ENCODE measurements around the gene COL21A1.

COL21A1 gene

GRCh38 chr6:56040223-56040622 is 207.2 kb downstream of the COL21A1 start:
- Histone ChIP-seq H3K79me2 (ENCODE audit: control insufficient read depth, insufficient read depth, low read length) (no peaks in the 10 kb centered on the region), H3K23ac (ENCODE audit: low read length) (no peak overlapping the region), H4K8ac (ENCODE audit: low read depth, low read length) (no peak overlapping the region), H3K36me3 (ENCODE audit: control insufficient read depth, insufficient read depth, low read length) (no peaks in the 10 kb centered on the region), H3K27me3 (ENCODE audit: insufficient read depth, low read length, poor library complexity) (no peaks in the 10 kb centered on the region), H2AK5ac (ENCODE audit: low read length) (no peak overlapping the region), H3K27ac (ENCODE audit: low read depth, low read length) (no peak overlapping the region), H3K4me1 (ENCODE audit: control insufficient read depth, low read depth, low read length) (no peaks in the 10 kb centered on the region), H2BK15ac (replicated peaks; ENCODE audit: low read depth) (no peak overlapping the region), H4K5ac (ENCODE audit: low read length) (no peak overlapping the region), H2BK120ac (ENCODE audit: low read depth, low read length) (no peak overlapping the region), H3K18ac (ENCODE audit: low read length) (no peak overlapping the region), H3K56ac (ENCODE audit: low read length) (no peak overlapping the region), H3K4me2 (ENCODE audit: low read length) (no peak overlapping the region), H3K4me3 (ENCODE audit: low read length) (no peak overlapping the region), H3K9ac (ENCODE audit: low read length) (no peak overlapping the region), H3K4ac (ENCODE audit: low read depth, low read length) (no peak overlapping the region), H3K79me1 (ENCODE audit: low read length) (no peaks in the 10 kb centered on the region), H2BK5ac (ENCODE audit: low read length) (no peak overlapping the region)
- no peak for DNase-seq
- no CpG with 5 or more reads among the region's 2 CpGs for WGBS (ENCODE audit: extremely low coverage, insufficient coverage, low lambda C conversion rate)

GRCh38 chr6:56038764-56039163 is 208.6 kb downstream of the COL21A1 start:
- Histone ChIP-seq H3K56ac (ENCODE audit: low read length) (no peak overlapping the region), H4K8ac (ENCODE audit: low read depth, low read length) (no peak overlapping the region), H3K4me2 (ENCODE audit: low read length) (no peak overlapping the region), H3K36me3 (ENCODE audit: control insufficient read depth, insufficient read depth, low read length) (no peaks in the 10 kb centered on the region), H3K9ac (ENCODE audit: low read length) (no peak overlapping the region), H3K79me1 (ENCODE audit: low read length) (no peaks in the 10 kb centered on the region), H3K79me2 (ENCODE audit: control insufficient read depth, insufficient read depth, low read length) (no peaks in the 10 kb centered on the region), H2BK15ac (replicated peaks; ENCODE audit: low read depth) (no peak overlapping the region), H4K5ac (ENCODE audit: low read length) (no peak overlapping the region), H3K4ac (ENCODE audit: low read depth, low read length) (no peak overlapping the region), H3K4me3 (ENCODE audit: low read length) (no peak overlapping the region), H3K18ac (ENCODE audit: low read length) (no peak overlapping the region), H2AK5ac (ENCODE audit: low read length) (no peak overlapping the region), H3K23ac (ENCODE audit: low read length) (no peak overlapping the region), H3K27ac (ENCODE audit: low read depth, low read length) (no peak overlapping the region), H2BK5ac (ENCODE audit: low read length) (no peak overlapping the region), H2BK120ac (ENCODE audit: low read depth, low read length) (no peak overlapping the region), H3K4me1 (ENCODE audit: control insufficient read depth, low read depth, low read length) (no peaks in the 10 kb centered on the region), H3K27me3 (ENCODE audit: insufficient read depth, low read length, poor library complexity) (no peaks in the 10 kb centered on the region)
- WGBS (ENCODE audit: extremely low coverage, insufficient coverage, low lambda C conversion rate), result no CpG with 5 or more reads among the region's 6 CpGs
- no peak for DNase-seq

- no peak overlapping the region for H4K5ac ChIP-seq (ENCODE audit: low read length)
- H3K4me3 ChIP-seq (ENCODE audit: low read length), result no peak overlapping the region
- H3K9ac ChIP-seq (ENCODE audit: low read length), result no peak overlapping the region
- no peak overlapping the region for H4K8ac ChIP-seq (ENCODE audit: low read depth, low read length)
- H3K56ac ChIP-seq (ENCODE audit: low read length), result no peak overlapping the region
- no peak for DNase-seq
- H3K18ac ChIP-seq (ENCODE audit: low read length), result no peak overlapping the region
- no peak overlapping the region for H2AK5ac ChIP-seq (ENCODE audit: low read length)
- no peak overlapping the region for H3K27ac ChIP-seq (ENCODE audit: low read depth, low read length)
- no peaks in the 10 kb centered on the region for H3K4me1 ChIP-seq (ENCODE audit: control insufficient read depth, low read depth, low read length)
- no peaks in the 10 kb centered on the region for H3K36me3 ChIP-seq (ENCODE audit: control insufficient read depth, insufficient read depth, low read length)
- no peak overlapping the region for H3K4ac ChIP-seq (ENCODE audit: low read depth, low read length)
- WGBS (ENCODE audit: extremely low coverage, insufficient coverage, low lambda C conversion rate), result no CpG with 5 or more reads among the region's 1 CpG
- no peak overlapping the region for H2BK5ac ChIP-seq (ENCODE audit: low read length)
- H2BK120ac ChIP-seq (ENCODE audit: low read depth, low read length), result no peak overlapping the region
- no peak overlapping the region for H3K4me2 ChIP-seq (ENCODE audit: low read length)
- no peak overlapping the region for H2BK15ac ChIP-seq (replicated peaks; ENCODE audit: low read depth)
- H3K23ac ChIP-seq (ENCODE audit: low read length), result no peak overlapping the region
- H3K79me2 ChIP-seq (ENCODE audit: control insufficient read depth, insufficient read depth, low read length), result no peaks in the 10 kb centered on the region
- H3K27me3 ChIP-seq (ENCODE audit: insufficient read depth, low read length, poor library complexity), result no peaks in the 10 kb centered on the region
- H3K79me1 ChIP-seq (ENCODE audit: low read length), result no peaks in the 10 kb centered on the region
Measured at GRCh38 chr6:56037601-56038000, 209.8 kb downstream of the COL21A1 start.

- Histone ChIP-seq H3K27me3 (ENCODE audit: insufficient read depth, low read length, poor library complexity) (no peaks in the 10 kb centered on the region), H3K56ac (ENCODE audit: low read length) (no peak overlapping the region), H3K4me1 (ENCODE audit: control insufficient read depth, low read depth, low read length) (no peaks in the 10 kb centered on the region), H3K27ac (ENCODE audit: low read depth, low read length) (no peak overlapping the region), H2BK120ac (ENCODE audit: low read depth, low read length) (no peak overlapping the region), H2AK5ac (ENCODE audit: low read length) (no peak overlapping the region), H2BK15ac (replicated peaks; ENCODE audit: low read depth) (no peak overlapping the region), H3K4ac (ENCODE audit: low read depth, low read length) (no peak overlapping the region), H3K79me2 (ENCODE audit: control insufficient read depth, insufficient read depth, low read length) (no peaks in the 10 kb centered on the region), H4K8ac (ENCODE audit: low read depth, low read length) (no peak overlapping the region), H3K4me2 (ENCODE audit: low read length) (no peak overlapping the region), H3K36me3 (ENCODE audit: control insufficient read depth, insufficient read depth, low read length) (no peaks in the 10 kb centered on the region), H4K5ac (ENCODE audit: low read length) (no peak overlapping the region), H3K9ac (ENCODE audit: low read length) (no peak overlapping the region), H2BK5ac (ENCODE audit: low read length) (no peak overlapping the region), H3K79me1 (ENCODE audit: low read length) (no peaks in the 10 kb centered on the region), H3K4me3 (ENCODE audit: low read length) (no peak overlapping the region), H3K18ac (ENCODE audit: low read length) (no peak overlapping the region), H3K23ac (ENCODE audit: low read length) (no peak overlapping the region)
- WGBS (ENCODE audit: extremely low coverage, insufficient coverage, low lambda C conversion rate), result 100% methylated on average over 1 of the region's 1 CpG
- DNase-seq, result no peak
Measured at GRCh38 chr6:56036916-56037600, 210.3 kb downstream of the COL21A1 start.

- H4K8ac ChIP-seq (ENCODE audit: low read depth, low read length), result no peak overlapping the region
- no peak overlapping the region for H4K5ac ChIP-seq (ENCODE audit: low read length)
- H3K79me1 ChIP-seq (ENCODE audit: low read length), result no peaks in the 10 kb centered on the region
- H2BK5ac ChIP-seq (ENCODE audit: low read length), result no peak overlapping the region
- no CpG with 5 or more reads among the region's 2 CpGs for WGBS (ENCODE audit: extremely low coverage, insufficient coverage, low lambda C conversion rate)
- DNase-seq, result no peak
- no peaks in the 10 kb centered on the region for H3K4me1 ChIP-seq (ENCODE audit: control insufficient read depth, low read depth, low read length)
- H3K9ac ChIP-seq (ENCODE audit: low read length), result no peak overlapping the region
- H3K23ac ChIP-seq (ENCODE audit: low read length), result no peak overlapping the region
- no peaks in the 10 kb centered on the region for H3K36me3 ChIP-seq (ENCODE audit: control insufficient read depth, insufficient read depth, low read length)
- H2BK15ac ChIP-seq (replicated peaks; ENCODE audit: low read depth), result no peak overlapping the region
- no peaks in the 10 kb centered on the region for H3K27me3 ChIP-seq (ENCODE audit: insufficient read depth, low read length, poor library complexity)
- no peak overlapping the region for H3K4ac ChIP-seq (ENCODE audit: low read depth, low read length)
- H3K18ac ChIP-seq (ENCODE audit: low read length), result no peak overlapping the region
- no peak overlapping the region for H2AK5ac ChIP-seq (ENCODE audit: low read length)
- no peak overlapping the region for H3K27ac ChIP-seq (ENCODE audit: low read depth, low read length)
- no peak overlapping the region for H3K56ac ChIP-seq (ENCODE audit: low read length)
- H3K4me3 ChIP-seq (ENCODE audit: low read length), result no peak overlapping the region
- H2BK120ac ChIP-seq (ENCODE audit: low read depth, low read length), result no peak overlapping the region
- no peaks in the 10 kb centered on the region for H3K79me2 ChIP-seq (ENCODE audit: control insufficient read depth, insufficient read depth, low read length)
- no peak overlapping the region for H3K4me2 ChIP-seq (ENCODE audit: low read length)
Measured at GRCh38 chr6:56033401-56033800, 214.0 kb downstream of the COL21A1 start.

- H2BK5ac ChIP-seq (ENCODE audit: low read length), result no peak overlapping the region
- H3K4me3 ChIP-seq (ENCODE audit: low read length), result no peak overlapping the region
- H4K8ac ChIP-seq (ENCODE audit: low read depth, low read length), result no peak overlapping the region
- no peak for DNase-seq
- H2BK120ac ChIP-seq (ENCODE audit: low read depth, low read length), result no peak overlapping the region
- H3K9ac ChIP-seq (ENCODE audit: low read length), result no peak overlapping the region
- no peak overlapping the region for H3K56ac ChIP-seq (ENCODE audit: low read length)
- no peaks in the 10 kb centered on the region for H3K79me1 ChIP-seq (ENCODE audit: low read length)
- no peak overlapping the region for H2AK5ac ChIP-seq (ENCODE audit: low read length)
- H3K36me3 ChIP-seq (ENCODE audit: control insufficient read depth, insufficient read depth, low read length), result no peaks in the 10 kb centered on the region
- H3K27ac ChIP-seq (ENCODE audit: low read depth, low read length), result no peak overlapping the region
- H3K4me1 ChIP-seq (ENCODE audit: control insufficient read depth, low read depth, low read length), result no peaks in the 10 kb centered on the region
- no peaks in the 10 kb centered on the region for H3K27me3 ChIP-seq (ENCODE audit: insufficient read depth, low read length, poor library complexity)
- no peak overlapping the region for H3K23ac ChIP-seq (ENCODE audit: low read length)
- H3K4ac ChIP-seq (ENCODE audit: low read depth, low read length), result no peak overlapping the region
- no peak overlapping the region for H3K4me2 ChIP-seq (ENCODE audit: low read length)
- H2BK15ac ChIP-seq (replicated peaks; ENCODE audit: low read depth), result no peak overlapping the region
- H3K79me2 ChIP-seq (ENCODE audit: control insufficient read depth, insufficient read depth, low read length), result no peaks in the 10 kb centered on the region
- WGBS (ENCODE audit: extremely low coverage, insufficient coverage, low lambda C conversion rate), result no CpG with 5 or more reads among the region's 2 CpGs
- H3K18ac ChIP-seq (ENCODE audit: low read length), result no peak overlapping the region
- no peak overlapping the region for H4K5ac ChIP-seq (ENCODE audit: low read length)
Measured at GRCh38 chr6:56032715-56033260, 214.6 kb downstream of the COL21A1 start.
